ENCODE data around the gene KIF22.
"Not testable (repeated sequence)": the region's sequence is repeated elsewhere in the genome, so short reads cannot be mapped to it uniquely, and the experiment has no call there.

DNA sequence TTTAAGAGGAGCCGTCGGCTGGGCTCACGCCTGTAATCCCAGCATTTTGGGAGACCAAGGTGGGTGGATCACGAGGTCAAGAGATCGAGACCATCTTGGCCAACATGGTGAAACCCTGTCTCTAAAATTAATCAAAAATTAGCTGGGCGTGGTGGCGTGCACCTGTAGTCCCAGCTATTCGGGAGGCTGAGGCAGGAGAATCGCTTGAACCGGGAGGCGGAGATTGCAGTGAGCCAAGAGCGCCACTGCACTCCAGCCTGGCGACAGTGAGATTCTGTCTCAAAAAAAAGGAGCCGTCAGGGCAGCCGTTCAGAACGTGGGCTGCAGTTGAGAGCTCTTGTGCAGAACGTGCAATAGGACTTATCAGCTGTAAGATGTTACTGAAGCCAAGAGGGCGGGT is 2.6 kb downstream of the KIF22 start:
- TF ChIP-seq POLR2A (IDR thresholded peaks at IDR 0.05; ENCODE audit: low read length); GATA1 (IDR thresholded peaks at IDR 0.05; ENCODE audit: low read depth, low read length): not testable (repeated sequence)
